Mesothelial cell of epicardium (in vitro differentiated cells): ENCODE results near the gene PSMA2. TPM values are rescaled to one million over a fixed set of nuclear protein-coding genes. Genes with fewer than 3 reads are reported as not detected.

Experiments
- DNase-seq, 2 experiments: peaks; one replicate each; pipeline ENCODE4 v3.0.0; 2021; ENCODE audit warnings: low spot score in 2 of 2; ENCODE audit not compliant: unreplicated experiment in 2 of 2
- H3K27ac Mint-ChIP-seq: 2 replicates; pipeline ENCODE4 v1.8.0; 2021; ENCODE audit warnings: mixed read lengths
- H3K27me3 Mint-ChIP-seq: 2 replicates; pipeline ENCODE4 v1.8.0; 2021; ENCODE audit warnings: low read depth, mixed read lengths
- H3K36me3 Mint-ChIP-seq: 2 replicates; pipeline ENCODE4 v1.8.0; 2021; ENCODE audit warnings: mixed read lengths
- H3K4me1 Mint-ChIP-seq: 2 replicates; pipeline ENCODE4 v1.8.0; 2021; ENCODE audit warnings: mixed read lengths
- H3K4me3 Mint-ChIP-seq: 2 replicates; pipeline ENCODE4 v1.8.0; 2021; ENCODE audit warnings: mild to moderate bottlenecking, moderate library complexity, mixed read lengths
- H3K9me3 Mint-ChIP-seq: 2 replicates; pipeline ENCODE4 v1.8.0; 2021; ENCODE audit warnings: mixed read lengths
- total RNA-seq: library from RNA; stranded (reverse); gene quantifications from 3 replicates; pipeline ENCODE4 v1.2.1, GENCODE V29; 2021
- TF ChIP-seq, protein P1 (sequence below): fragments of 200-600 bp; sonication (generic); IDR thresholded peaks from one replicate; pipeline ENCODE4 v1.5.0; 2021; ENCODE audit warnings: antibody characterized with exemption; ENCODE audit not compliant: unreplicated experiment

The PSMA2 gene
- total RNA-seq, 1 donor from 2014 or later, result 72.3 TPM

DNA sequence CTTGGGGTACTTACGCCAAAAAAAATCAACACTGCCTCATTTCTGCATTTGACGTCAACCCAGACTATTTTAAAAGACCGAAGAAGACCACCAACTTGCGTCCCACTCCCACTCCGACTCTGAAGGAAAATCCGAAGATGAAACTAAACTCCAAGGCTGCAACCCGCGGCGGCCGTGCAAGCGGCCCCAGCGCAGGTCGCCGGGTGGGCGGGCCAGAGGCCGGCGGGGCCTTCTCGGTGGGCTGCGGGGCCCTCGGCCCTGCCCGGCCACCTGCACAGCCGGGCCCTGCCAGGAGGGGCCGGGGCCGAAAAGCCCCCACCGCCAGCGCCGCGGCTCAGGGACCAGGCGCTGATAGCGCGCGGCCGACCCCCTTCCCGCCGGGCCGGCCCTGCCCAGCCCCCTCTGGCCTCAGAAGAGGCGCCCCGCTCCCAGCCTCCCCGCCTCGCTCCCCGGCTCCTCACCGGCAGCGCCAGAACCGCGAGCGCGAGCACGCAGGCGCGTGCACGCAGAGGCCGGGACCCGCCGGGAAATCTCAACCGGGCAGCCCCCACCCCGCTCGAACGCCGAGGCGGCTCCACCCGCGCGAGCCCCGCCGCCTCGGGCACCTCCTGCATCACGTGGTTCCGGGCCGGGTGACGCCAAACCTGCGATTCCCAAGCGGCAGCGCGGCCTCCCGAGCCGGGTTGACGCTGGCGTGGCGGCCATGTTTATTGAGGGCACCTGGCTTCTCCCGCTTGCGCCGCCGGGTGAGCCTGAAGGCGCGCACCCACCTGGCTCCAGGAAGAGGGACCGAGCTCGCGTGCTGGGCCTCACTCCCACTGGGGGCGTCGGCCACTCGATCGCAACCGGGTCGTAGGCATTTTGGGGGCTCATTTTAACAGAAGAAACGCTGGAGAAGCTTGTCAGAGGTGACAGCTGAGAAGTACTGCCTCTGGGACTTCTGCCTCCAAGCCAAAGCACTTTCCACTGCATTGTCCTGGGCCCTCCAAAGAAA lies 20.2 kb downstream of the PSMA2 start, which contains the start of gene C7orf25:
TSS of gene C7orf25 (minus strand) at position 617 of the 994 bp plus-strand sequence. CDS start 1,170 bp downstream, outside the sequence.
- H3K27me3 Mint-ChIP-seq, result no peaks in the 10 kb centered on the region
- TF ChIP-seq, protein P1, sequence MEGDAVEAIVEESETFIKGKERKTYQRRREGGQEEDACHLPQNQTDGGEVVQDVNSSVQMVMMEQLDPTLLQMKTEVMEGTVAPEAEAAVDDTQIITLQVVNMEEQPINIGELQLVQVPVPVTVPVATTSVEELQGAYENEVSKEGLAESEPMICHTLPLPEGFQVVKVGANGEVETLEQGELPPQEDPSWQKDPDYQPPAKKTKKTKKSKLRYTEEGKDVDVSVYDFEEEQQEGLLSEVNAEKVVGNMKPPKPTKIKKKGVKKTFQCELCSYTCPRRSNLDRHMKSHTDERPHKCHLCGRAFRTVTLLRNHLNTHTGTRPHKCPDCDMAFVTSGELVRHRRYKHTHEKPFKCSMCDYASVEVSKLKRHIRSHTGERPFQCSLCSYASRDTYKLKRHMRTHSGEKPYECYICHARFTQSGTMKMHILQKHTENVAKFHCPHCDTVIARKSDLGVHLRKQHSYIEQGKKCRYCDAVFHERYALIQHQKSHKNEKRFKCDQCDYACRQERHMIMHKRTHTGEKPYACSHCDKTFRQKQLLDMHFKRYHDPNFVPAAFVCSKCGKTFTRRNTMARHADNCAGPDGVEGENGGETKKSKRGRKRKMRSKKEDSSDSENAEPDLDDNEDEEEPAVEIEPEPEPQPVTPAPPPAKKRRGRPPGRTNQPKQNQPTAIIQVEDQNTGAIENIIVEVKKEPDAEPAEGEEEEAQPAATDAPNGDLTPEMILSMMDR, result no peak
- peak within 1 kb of the TSS; percentile 96 for H3K27ac Mint-ChIP-seq
- peaks cover 4% of the 10 kb centered on the region for H3K36me3 Mint-ChIP-seq
- no peaks in the 10 kb centered on the region for H3K9me3 Mint-ChIP-seq
- H3K4me3 Mint-ChIP-seq, result peak within 1 kb of the TSS; percentile 87
- DNase-seq, result peak; percentile 96 to 98
- peaks cover 52% of the 10 kb centered on the region for H3K4me1 Mint-ChIP-seq

DNA sequence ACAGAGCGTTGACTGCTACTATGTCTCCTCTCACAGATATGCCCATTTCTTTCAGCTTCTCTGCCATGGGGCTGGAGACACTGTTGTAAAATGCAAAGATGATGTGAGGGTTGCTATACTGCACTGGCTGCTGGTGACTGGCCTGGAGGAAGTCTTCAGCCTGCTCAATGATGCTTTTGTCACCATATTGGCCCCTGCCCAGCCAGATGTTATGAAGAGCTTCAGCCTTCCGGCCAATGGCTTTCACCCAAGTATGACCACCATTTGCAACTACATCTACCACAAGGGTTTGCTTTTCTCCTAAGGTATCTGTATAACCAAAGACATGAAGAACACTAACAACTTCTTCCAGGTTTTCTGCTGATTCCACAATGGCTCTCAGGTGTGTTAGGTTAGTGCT lies 21.7 kb downstream of the PSMA2 start:
- no peak overlapping the region for H3K27ac Mint-ChIP-seq
- peak overlapping the region; percentile 87 for H3K4me3 Mint-ChIP-seq
- peaks cover 4% of the 10 kb centered on the region for H3K36me3 Mint-ChIP-seq
- no peak for DNase-seq
- H3K4me1 Mint-ChIP-seq, result peaks cover 48% of the 10 kb centered on the region
- H3K9me3 Mint-ChIP-seq, result no peaks in the 10 kb centered on the region
- H3K27me3 Mint-ChIP-seq, result no peaks in the 10 kb centered on the region
- TF ChIP-seq, protein P1, result no peak

DNA sequence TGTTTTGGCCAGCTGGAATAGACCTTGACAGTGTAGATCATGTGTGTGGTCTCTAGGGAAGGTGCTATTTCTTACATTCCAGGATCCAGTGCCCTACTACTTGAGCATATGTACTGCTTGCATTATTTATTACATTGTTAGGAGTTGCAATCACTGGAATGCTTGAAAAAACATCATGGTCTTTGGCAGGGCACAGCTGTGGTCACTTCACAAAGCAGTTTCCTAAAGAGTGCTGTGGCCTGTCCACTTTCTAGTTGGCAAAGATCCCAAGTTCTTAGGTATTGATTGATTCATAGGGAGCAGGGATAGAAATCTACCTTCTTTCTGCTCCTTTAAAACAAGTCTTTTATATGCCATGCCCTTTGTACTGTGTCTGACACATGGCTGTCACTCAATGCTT lies 24.7 kb downstream of the PSMA2 start:
- Mint-ChIP-seq H3K27ac (no peak overlapping the region), H3K4me1 (peaks cover 19% of the 10 kb centered on the region), H3K4me3 (no peak overlapping the region), H3K9me3 (no peaks in the 10 kb centered on the region), H3K36me3 (peaks cover 3% of the 10 kb centered on the region), H3K27me3 (no peaks in the 10 kb centered on the region)
- TF ChIP-seq, protein P1, result no peak
- no peak for DNase-seq

DNA sequence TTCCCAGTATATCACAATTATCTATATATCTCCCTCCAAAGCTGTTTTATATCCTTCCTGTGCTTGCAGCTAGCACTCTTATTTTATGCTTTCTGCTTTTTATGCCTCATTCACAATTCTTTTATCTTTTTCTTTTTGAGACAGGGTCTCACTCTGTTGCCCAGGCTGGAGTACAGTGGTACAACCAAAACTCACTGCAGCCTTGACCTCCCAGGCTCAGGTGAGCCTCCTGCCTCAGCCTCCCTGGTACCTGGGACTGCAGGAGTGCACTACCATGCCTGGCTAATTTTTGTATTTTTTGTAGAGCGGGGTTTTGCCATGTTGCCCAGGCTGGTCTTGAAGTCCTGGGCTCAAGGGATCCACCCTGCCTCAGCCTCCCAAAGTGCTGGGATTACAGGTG lies 25.8 kb downstream of the PSMA2 start:
- Mint-ChIP-seq H3K4me3 (no peak overlapping the region), H3K4me1 (peaks cover 13% of the 10 kb centered on the region), H3K9me3 (no peaks in the 10 kb centered on the region), H3K27ac (no peak overlapping the region), H3K27me3 (peaks cover 6% of the 10 kb centered on the region), H3K36me3 (peaks cover 3% of the 10 kb centered on the region)
- DNase-seq, result no peak
- TF ChIP-seq, protein P1, result no peak

DNA sequence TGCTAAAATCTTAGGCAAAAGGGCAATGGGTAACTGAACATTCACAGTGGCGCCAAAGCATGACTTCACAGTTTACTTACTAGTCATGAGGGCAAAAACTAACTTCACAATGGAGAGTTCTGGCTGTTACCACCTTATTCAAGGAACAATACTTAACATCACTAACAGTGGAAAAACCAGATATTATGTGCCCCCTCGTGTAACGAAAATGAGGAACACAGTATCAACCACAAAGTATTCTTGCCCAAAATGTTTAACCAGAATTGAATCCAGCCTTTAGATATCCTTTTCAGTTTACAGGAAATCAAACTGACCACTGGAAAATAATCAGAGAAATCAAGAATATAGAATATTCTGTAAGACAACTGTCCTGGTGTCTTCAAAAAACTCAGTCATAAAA lies 29.6 kb downstream of the PSMA2 start:
- Mint-ChIP-seq H3K4me3 (no peak overlapping the region), H3K36me3 (no peaks in the 10 kb centered on the region), H3K4me1 (no peaks in the 10 kb centered on the region), H3K27me3 (peaks cover 6% of the 10 kb centered on the region), H3K27ac (no peak overlapping the region), H3K9me3 (peaks cover 12% of the 10 kb centered on the region)
- no peak for DNase-seq
- TF ChIP-seq, protein P1, result no peak
